PFSK-1 (cell line): ENCODE results near the gene LAMA4.

ENCODE experiments used
- FOXP2 ChIP-seq: optimal IDR thresholded peaks from 2 replicates; pipeline ENCODE3; 2011; ENCODE audit warnings: borderline replicate concordance, control low read depth, inconsistent platforms; ENCODE audit not compliant: insufficient read depth; ENCODE audit errors: extremely low read length, extremely low read depth
- POLR2AphosphoS5 ChIP-seq: IDR thresholded peaks from 2 replicates; pipeline ENCODE4 v1.6.1; 2012; ENCODE audit warnings: low read depth, mild to moderate bottlenecking, control low read depth, low read length, moderate library complexity
- TAF1 ChIP-seq: IDR thresholded peaks from 2 replicates; pipeline ENCODE4 v1.6.1; 2012; ENCODE audit warnings: low read length, control low read depth, borderline replicate concordance; ENCODE audit not compliant: insufficient read depth
- TF ChIP-seq, protein P1 (sequence below), 2 experiments: IDR thresholded peaks; 2 replicates each; pipeline versions ENCODE4 v1.6.1 to v1.8.0; 2011 to 2012; ENCODE audit warnings: low read depth in 2 of 2, low read length in 2 of 2, control low read depth in 1 of 2, inconsistent platforms in 1 of 2, mild to moderate bottlenecking in 1 of 2, moderate library complexity in 1 of 2; ENCODE audit not compliant: insufficient read depth in 1 of 2

DNA sequence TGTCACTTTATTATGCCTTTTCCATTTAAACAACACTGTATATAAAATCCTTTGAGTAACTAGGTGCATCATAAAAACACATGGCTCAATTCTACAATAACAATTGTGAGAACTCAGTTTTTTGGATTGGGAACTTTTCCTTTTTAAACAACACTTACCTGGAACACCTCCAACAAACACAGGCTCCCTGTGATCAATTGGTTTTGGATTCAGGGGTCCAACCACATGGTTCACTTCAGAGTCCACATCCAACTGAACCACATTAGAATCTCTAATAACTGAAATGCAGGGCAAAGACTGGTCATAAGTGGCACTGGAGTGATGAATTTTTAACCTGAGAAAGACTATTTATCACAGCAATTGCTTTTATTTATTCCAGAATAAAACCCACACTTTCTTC is 140.4 kb downstream of the LAMA4 start:
- TF ChIP-seq POLR2AphosphoS5: no peak
- no peak for TF ChIP-seq TAF1
- no peak for TF ChIP-seq FOXP2
- TF ChIP-seq, protein P1, sequence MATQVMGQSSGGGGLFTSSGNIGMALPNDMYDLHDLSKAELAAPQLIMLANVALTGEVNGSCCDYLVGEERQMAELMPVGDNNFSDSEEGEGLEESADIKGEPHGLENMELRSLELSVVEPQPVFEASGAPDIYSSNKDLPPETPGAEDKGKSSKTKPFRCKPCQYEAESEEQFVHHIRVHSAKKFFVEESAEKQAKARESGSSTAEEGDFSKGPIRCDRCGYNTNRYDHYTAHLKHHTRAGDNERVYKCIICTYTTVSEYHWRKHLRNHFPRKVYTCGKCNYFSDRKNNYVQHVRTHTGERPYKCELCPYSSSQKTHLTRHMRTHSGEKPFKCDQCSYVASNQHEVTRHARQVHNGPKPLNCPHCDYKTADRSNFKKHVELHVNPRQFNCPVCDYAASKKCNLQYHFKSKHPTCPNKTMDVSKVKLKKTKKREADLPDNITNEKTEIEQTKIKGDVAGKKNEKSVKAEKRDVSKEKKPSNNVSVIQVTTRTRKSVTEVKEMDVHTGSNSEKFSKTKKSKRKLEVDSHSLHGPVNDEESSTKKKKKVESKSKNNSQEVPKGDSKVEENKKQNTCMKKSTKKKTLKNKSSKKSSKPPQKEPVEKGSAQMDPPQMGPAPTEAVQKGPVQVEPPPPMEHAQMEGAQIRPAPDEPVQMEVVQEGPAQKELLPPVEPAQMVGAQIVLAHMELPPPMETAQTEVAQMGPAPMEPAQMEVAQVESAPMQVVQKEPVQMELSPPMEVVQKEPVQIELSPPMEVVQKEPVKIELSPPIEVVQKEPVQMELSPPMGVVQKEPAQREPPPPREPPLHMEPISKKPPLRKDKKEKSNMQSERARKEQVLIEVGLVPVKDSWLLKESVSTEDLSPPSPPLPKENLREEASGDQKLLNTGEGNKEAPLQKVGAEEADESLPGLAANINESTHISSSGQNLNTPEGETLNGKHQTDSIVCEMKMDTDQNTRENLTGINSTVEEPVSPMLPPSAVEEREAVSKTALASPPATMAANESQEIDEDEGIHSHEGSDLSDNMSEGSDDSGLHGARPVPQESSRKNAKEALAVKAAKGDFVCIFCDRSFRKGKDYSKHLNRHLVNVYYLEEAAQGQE (IDR thresholded peaks at IDR 0.05; ENCODE audit: insufficient read depth in 1 of 2, low read depth in 2 of 2, low read length in 2 of 2): no peak
